Astrocyte (in vitro differentiated cells and primary cell): Measurements from ENCODE around the gene C11orf91. TPM values are rescaled to one million over a fixed set of nuclear protein-coding genes. Genes with fewer than 3 reads are reported as not detected.

ENCODE experiments used
- DNase-seq: peaks from one replicate; pipeline ENCODE4 v3.0.0-alpha.2; 2010; ENCODE audit warnings: low read depth
- FAIRE-seq: peaks from 2 replicates; lab custom pipeline; 2011; peaks lifted over from hg19 to GRCh38; lab: Jason Lieb, UNC
- H2AFZ ChIP-seq: 2 replicates; pipeline ENCODE4 v1.6.0; 2012; ENCODE audit warnings: low read depth, low read length, inconsistent platforms
- H3K27ac ChIP-seq: 2 replicates; pipeline ENCODE4 v1.5.1; 2011; ENCODE audit warnings: low read depth, low read length, inconsistent platforms
- H3K27me3 ChIP-seq: 2 replicates; pipeline ENCODE4 v1.6.0; 2011; ENCODE audit warnings: low read length, inconsistent platforms; ENCODE audit not compliant: insufficient read depth
- H3K36me3 ChIP-seq: 2 replicates; pipeline ENCODE4 v1.5.1; 2011; ENCODE audit warnings: low read length, inconsistent platforms; ENCODE audit not compliant: insufficient read depth
- H3K4me1 ChIP-seq: 2 replicates; pipeline ENCODE4 v1.5.1; 2011; ENCODE audit warnings: low read length, inconsistent platforms; ENCODE audit not compliant: insufficient read depth
- H3K4me2 ChIP-seq: 2 replicates; pipeline ENCODE4 v1.6.0; 2012; ENCODE audit warnings: low read length, inconsistent platforms
- H3K4me3 ChIP-seq: 2 replicates; pipeline ENCODE4 v1.5.1; 2011; ENCODE audit warnings: low read depth, mild to moderate bottlenecking, low read length, inconsistent platforms; ENCODE audit not compliant: insufficient read depth
- H3K79me2 ChIP-seq: 2 replicates; pipeline ENCODE4 v1.6.0; 2012; ENCODE audit warnings: mild to moderate bottlenecking, low read length, inconsistent platforms; ENCODE audit not compliant: insufficient read depth
- H3K9ac ChIP-seq: 2 replicates; pipeline ENCODE4 v1.6.0; 2012; ENCODE audit warnings: mild to moderate bottlenecking, low read length, inconsistent platforms
- H3K9me3 ChIP-seq: 2 replicates; pipeline ENCODE4 v1.5.1; 2012; ENCODE audit warnings: low read depth, mild to moderate bottlenecking, low read length, inconsistent platforms; ENCODE audit not compliant: insufficient read depth
- H4K20me1 ChIP-seq: 2 replicates; pipeline ENCODE4 v1.6.0; 2012; ENCODE audit warnings: low read length, inconsistent platforms; ENCODE audit not compliant: insufficient read depth
- H3K27ac Mint-ChIP-seq: one replicate; pipeline ENCODE4 v1.8.0; 2021; ENCODE audit warnings: mild to moderate bottlenecking, mixed read lengths; ENCODE audit not compliant: unreplicated experiment
- H3K27me3 Mint-ChIP-seq: one replicate; pipeline ENCODE4 v1.8.0; 2021; ENCODE audit warnings: low read depth, mixed read lengths; ENCODE audit not compliant: unreplicated experiment
- H3K36me3 Mint-ChIP-seq: one replicate; pipeline ENCODE4 v1.8.0; 2021; ENCODE audit warnings: low read depth, mixed read lengths; ENCODE audit not compliant: unreplicated experiment
- H3K4me1 Mint-ChIP-seq: one replicate; pipeline ENCODE4 v1.8.0; 2021; ENCODE audit warnings: low read depth, mixed read lengths; ENCODE audit not compliant: unreplicated experiment
- H3K4me3 Mint-ChIP-seq: one replicate; pipeline ENCODE4 v1.8.0; 2021; ENCODE audit warnings: mild to moderate bottlenecking, moderate library complexity, mixed read lengths; ENCODE audit not compliant: unreplicated experiment
- H3K9me3 Mint-ChIP-seq: one replicate; pipeline ENCODE4 v1.8.0; 2021; ENCODE audit warnings: mild to moderate bottlenecking, mixed read lengths; ENCODE audit not compliant: unreplicated experiment
- CTCF ChIP-seq: IDR thresholded peaks from 2 replicates; pipeline ENCODE4 v1.5.1; 2011; ENCODE audit warnings: low read depth, mild to moderate bottlenecking, inconsistent platforms, low read length, moderate library complexity; ENCODE audit not compliant: insufficient read depth
- EZH2 ChIP-seq: IDR thresholded peaks from 2 replicates; pipeline ENCODE4 v1.6.1; 2012; ENCODE audit warnings: mild to moderate bottlenecking, low read length, inconsistent platforms; ENCODE audit not compliant: insufficient read depth
- total RNA-seq: library from RNA; stranded (reverse); gene quantifications from 2 replicates; pipeline ENCODE4 v1.2.1, GENCODE V29; 2021

The C11orf91 gene
- total RNA-seq, 1 donor from 2014 or later: not detected

DNA sequence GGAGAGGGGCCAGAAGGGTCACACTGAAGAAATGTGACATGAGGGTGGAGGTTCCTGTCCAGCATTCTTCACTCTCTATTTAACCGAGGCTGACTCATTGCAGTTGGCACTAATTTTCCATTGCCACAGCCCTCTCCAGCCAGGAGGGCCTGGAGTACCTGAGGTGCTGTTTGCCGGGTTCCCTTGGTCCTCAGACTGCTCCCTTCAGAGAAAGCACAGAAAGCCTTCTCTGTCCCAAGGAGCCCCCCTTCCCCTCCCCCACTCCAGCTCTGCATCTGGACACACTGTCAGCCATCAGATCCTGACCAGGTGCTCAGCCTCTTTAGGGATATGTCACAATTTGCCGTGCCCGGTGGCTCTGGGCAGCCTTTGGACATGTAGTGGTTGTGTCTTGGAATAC is 3.2 kb upstream of the C11orf91 start:
- H3K79me2 ChIP-seq: peaks cover 16% of the 10 kb centered on the region
- H3K36me3 ChIP-seq: peaks cover 38% of the 10 kb centered on the region
- H3K4me1 ChIP-seq: peaks cover 50% of the 10 kb centered on the region
- H2AFZ ChIP-seq: no peak overlapping the region
- H3K4me3 ChIP-seq: no peak overlapping the region
- no peaks in the 10 kb centered on the region for H3K9me3 ChIP-seq
- Mint-ChIP-seq H3K36me3 (peaks cover 11% of the 10 kb centered on the region), H3K9me3 (no peaks in the 10 kb centered on the region), H3K27me3 (no peaks in the 10 kb centered on the region), H3K4me3 (no peak overlapping the region), H3K27ac (no peak overlapping the region), H3K4me1 (peaks cover 34% of the 10 kb centered on the region)
- no peaks in the 10 kb centered on the region for H3K27me3 ChIP-seq
- FAIRE-seq (no peak), DNase-seq (peak; percentile 41)
- TF ChIP-seq EZH2 (no peak), CTCF (no peak)
- peak overlapping the region; percentile 20 for H3K27ac ChIP-seq
- H4K20me1 ChIP-seq: peaks cover 2% of the 10 kb centered on the region
- peak overlapping the region; percentile 41 for H3K4me2 ChIP-seq
- H3K9ac ChIP-seq: peak overlapping the region; percentile 23

DNA sequence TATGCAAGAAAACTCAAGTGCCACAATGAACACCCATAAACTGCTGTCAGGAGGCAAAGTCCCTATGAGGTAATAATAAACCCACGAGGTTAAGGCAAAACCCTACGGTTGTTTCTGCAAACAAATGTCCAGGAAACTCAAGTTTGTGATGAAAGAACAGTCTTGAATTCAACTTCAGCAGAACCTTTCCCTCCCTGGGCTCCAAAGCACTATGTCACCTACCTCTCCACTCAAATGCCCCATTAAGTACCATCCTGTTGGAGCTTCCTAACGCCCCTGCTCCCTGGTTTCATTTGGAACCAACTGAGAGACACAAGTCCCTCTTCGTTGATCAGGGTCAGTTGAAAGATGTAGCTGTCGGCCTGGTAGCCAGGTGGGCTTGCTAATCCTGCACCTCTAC is 2.6 kb upstream of the C11orf91 start:
- H3K27ac ChIP-seq: peak overlapping the region; percentile 20
- TF ChIP-seq CTCF: no peak
- TF ChIP-seq EZH2: no peak
- H3K4me3 ChIP-seq: no peak overlapping the region
- no peak overlapping the region for H3K4me3 Mint-ChIP-seq
- no peaks in the 10 kb centered on the region for H3K27me3 ChIP-seq
- peaks cover 52% of the 10 kb centered on the region for H3K4me1 ChIP-seq
- peaks cover 9% of the 10 kb centered on the region for H3K36me3 Mint-ChIP-seq
- FAIRE-seq (no peak), DNase-seq (no peak)
- peak overlapping the region; percentile 85 for H3K27ac Mint-ChIP-seq
- no peak overlapping the region for H3K4me2 ChIP-seq
- peaks cover 12% of the 10 kb centered on the region for H3K79me2 ChIP-seq
- H3K9ac ChIP-seq: no peak overlapping the region
- H3K9me3 Mint-ChIP-seq: no peaks in the 10 kb centered on the region
- no peaks in the 10 kb centered on the region for H4K20me1 ChIP-seq
- H2AFZ ChIP-seq: no peak overlapping the region
- H3K27me3 Mint-ChIP-seq: no peaks in the 10 kb centered on the region
- H3K36me3 ChIP-seq: peaks cover 34% of the 10 kb centered on the region
- H3K4me1 Mint-ChIP-seq: peaks cover 32% of the 10 kb centered on the region
- no peaks in the 10 kb centered on the region for H3K9me3 ChIP-seq

- Mint-ChIP-seq H3K27me3 (no peaks in the 10 kb centered on the region), H3K4me3 (peak overlapping the region; percentile 83), H3K36me3 (peaks cover 5% of the 10 kb centered on the region), H3K27ac (peak overlapping the region; percentile 95), H3K9me3 (no peaks in the 10 kb centered on the region), H3K4me1 (peaks cover 32% of the 10 kb centered on the region)
- no peaks in the 10 kb centered on the region for H4K20me1 ChIP-seq
- TF ChIP-seq CTCF (no peak), EZH2 (no peak)
- DNase-seq (peak; percentile 76), FAIRE-seq (no peak)
- peak overlapping the region; percentile 80 for H3K9ac ChIP-seq
- peaks cover 56% of the 10 kb centered on the region for H3K4me1 ChIP-seq
- peaks cover 19% of the 10 kb centered on the region for H3K36me3 ChIP-seq
- peak overlapping the region; percentile 25 for H3K4me3 ChIP-seq
- no peaks in the 10 kb centered on the region for H3K9me3 ChIP-seq
- H3K27me3 ChIP-seq: no peaks in the 10 kb centered on the region
- H3K79me2 ChIP-seq: peaks cover 3% of the 10 kb centered on the region
- no peak overlapping the region for H2AFZ ChIP-seq
- H3K27ac ChIP-seq: peak overlapping the region; percentile 91
- H3K4me2 ChIP-seq: peak overlapping the region; percentile 77
Observed at GRCh38 chr11:33701302-33702230, 940 bp upstream of the C11orf91 start.
